ENCODE results near the gene ZNF628.

GRCh38 chr19:55516878-55517620 lies 40.6 kb downstream of the ZNF628 start:
- no peak for TF ChIP-seq POLR2A (IDR thresholded peaks at IDR 0.05)
- peak; percentile 67 to 98 (median 87) for TF ChIP-seq CTCF (IDR thresholded peaks at IDR 0.05 in 8 of 11, conservative IDR thresholded peaks at IDR 0.05 in 3 of 11)

Data from spleen (tissue), 7 donors.